IMR-90 (cell line): ENCODE measurements around the gene ABHD12. TPM values are rescaled to one million over a fixed set of nuclear protein-coding genes. Genes with fewer than 3 reads are reported as not detected.
A peak's percentile ranks its signal among the peaks of the same experiment; 100 is the strongest.
"Not testable (repeated sequence)": the region's sequence is repeated elsewhere in the genome, so short reads cannot be mapped to it uniquely, and the experiment has no call there.

Experiments
- ATAC-seq: fragments of 200-7000 bp; cut with Tn5 transposase; 2 replicates; pipeline ENCODE4 v1.9.1; 2020; ENCODE audit warnings: low read depth, mild to moderate bottlenecking, moderate library complexity
- BruUV-seq: library from RNA; stranded (reverse); fragments of 400-500 nt; replicated peaks from 2 replicates; lab custom pipeline; 2021; lab: Mats Ljungman, UMichigan
- CTCF ChIA-PET: fragments of 300-600 bp; formaldehyde crosslinking; extraction: SDS; loops from one replicate; lab custom pipeline; 2021; ENCODE audit warnings: antibody characterized with exemption; lab: Yijun Ruan, JAX
- POLR2A ChIA-PET: fragments of 300-600 bp; sonication (Branson Sonifier 250); formaldehyde crosslinking; loops from one replicate; lab custom pipeline; 2022; ENCODE audit warnings: antibody characterized with exemption; ENCODE audit not compliant: unreplicated experiment; lab: Charles Lee
- DNase-seq: peaks from one replicate; pipeline ENCODE4 v3.0.0; 2013
- H2AFZ ChIP-seq: replicated peaks from 2 replicates; pipeline ENCODE3; 2013; ENCODE audit warnings: low read length, mild to moderate bottlenecking; ENCODE audit not compliant: poor library complexity
- H2AK5ac ChIP-seq: 2 replicates; pipeline ENCODE4 v1.6.1; 2013; ENCODE audit warnings: low read depth, low read length, inconsistent platforms
- H2AK9ac ChIP-seq: replicated peaks from 2 replicates; pipeline ENCODE3; 2013; ENCODE audit warnings: mild to moderate bottlenecking, low read depth, low read length, moderate library complexity; ENCODE audit not compliant: poor library complexity
- H2BK120ac ChIP-seq: 2 replicates; pipeline ENCODE4 v1.6.1; 2013; ENCODE audit warnings: low read depth, low read length, inconsistent platforms
- H2BK15ac ChIP-seq: 3 replicates; pipeline ENCODE4 v1.6.1; 2013; ENCODE audit warnings: low read depth, low read length, inconsistent platforms
- H2BK20ac ChIP-seq: 2 replicates; pipeline ENCODE4 v1.6.1; 2013; ENCODE audit warnings: low read depth, mild to moderate bottlenecking, inconsistent platforms, low read length, moderate library complexity
- H2BK5ac ChIP-seq: 2 replicates; pipeline ENCODE4 v1.6.1; 2013; ENCODE audit warnings: mild to moderate bottlenecking, low read depth, low read length, inconsistent platforms; ENCODE audit not compliant: poor library complexity, severe bottlenecking
- H3K14ac ChIP-seq: replicated peaks from 2 replicates; pipeline ENCODE4 v1.6.1; 2013; ENCODE audit warnings: low read depth, low read length, inconsistent platforms
- H3K18ac ChIP-seq: 2 replicates; pipeline ENCODE4 v1.6.1; 2013; ENCODE audit warnings: low read depth, low read length, control low read depth
- H3K23ac ChIP-seq: 2 replicates; pipeline ENCODE4 v1.6.1; 2013; ENCODE audit warnings: low read depth, low read length, inconsistent platforms
- H3K27ac ChIP-seq: 2 replicates; pipeline ENCODE4 v1.5.1; 2013; ENCODE audit warnings: mild to moderate bottlenecking, control low read depth, low read length; ENCODE audit not compliant: insufficient read depth
- H3K27me3 ChIP-seq: 2 replicates; pipeline ENCODE4 v1.6.1; 2013; ENCODE audit warnings: low read length; ENCODE audit not compliant: control insufficient read depth, insufficient read depth
- H3K36me3 ChIP-seq: 2 replicates; pipeline ENCODE4 v1.6.1; 2013; ENCODE audit warnings: low read length, mixed read lengths; ENCODE audit not compliant: control insufficient read depth, insufficient read depth
- H3K4ac ChIP-seq: 2 replicates; pipeline ENCODE4 v1.6.1; 2013; ENCODE audit warnings: low read depth, low read length, inconsistent platforms
- H3K4me1 ChIP-seq: 2 replicates; pipeline ENCODE4 v1.6.1; 2013; ENCODE audit warnings: low read length, mixed read lengths; ENCODE audit not compliant: control insufficient read depth, insufficient read depth
- H3K4me2 ChIP-seq: 2 replicates; pipeline ENCODE4 v1.6.1; 2013; ENCODE audit warnings: low read depth, mild to moderate bottlenecking, control low read depth, low read length, moderate library complexity
- H3K4me3 ChIP-seq: 2 replicates; pipeline ENCODE4 v1.5.1; 2013; ENCODE audit warnings: low read depth, mild to moderate bottlenecking, control low read depth, low read length, moderate library complexity; ENCODE audit not compliant: insufficient read depth
- H3K56ac ChIP-seq: 2 replicates; pipeline ENCODE4 v1.6.1; 2013; ENCODE audit warnings: low read length, inconsistent platforms; ENCODE audit not compliant: insufficient read depth; ENCODE audit errors: extremely low read depth
- H3K79me1 ChIP-seq, 2 experiments: 2 replicates each; pipeline ENCODE4 v1.6.1; 2013; ENCODE audit warnings: low read length in 2 of 2, inconsistent platforms in 1 of 2, low read depth in 1 of 2
- H3K9ac ChIP-seq: 2 replicates; pipeline ENCODE4 v1.6.1; 2013; ENCODE audit warnings: low read depth, low read length, control low read depth
- H3K9me1 ChIP-seq: 2 replicates; pipeline ENCODE4 v1.6.1; 2013; ENCODE audit warnings: low read length, inconsistent platforms; ENCODE audit not compliant: insufficient read depth
- H3K9me3 ChIP-seq: 2 replicates; pipeline ENCODE4 v1.6.1; 2013; ENCODE audit warnings: low read length; ENCODE audit not compliant: control insufficient read depth, insufficient read depth
- H4K20me1 ChIP-seq: 2 replicates; pipeline ENCODE4 v1.6.1; 2013; ENCODE audit warnings: low read length, inconsistent platforms; ENCODE audit not compliant: insufficient read depth
- H4K5ac ChIP-seq: 2 replicates; pipeline ENCODE4 v1.6.1; 2013; ENCODE audit warnings: mild to moderate bottlenecking, low read depth, low read length, control low read depth
- H4K8ac ChIP-seq, 2 experiments: 2 replicates each; pipeline ENCODE4 v1.6.1; 2013; ENCODE audit warnings: low read depth in 2 of 2, low read length in 2 of 2, control low read depth in 1 of 2, inconsistent platforms in 1 of 2
- H4K91ac ChIP-seq: 2 replicates; pipeline ENCODE4 v1.6.1; 2013; ENCODE audit warnings: low read depth, low read length, inconsistent platforms; ENCODE audit not compliant: insufficient read depth
- MAZ ChIP-seq: IDR thresholded peaks from 2 replicates; pipeline ENCODE4 v1.6.1; 2012; ENCODE audit warnings: low read depth, mild to moderate bottlenecking, low read length, improper control_type of control experiment, moderate library complexity, borderline replicate concordance
- NFE2L2 ChIP-seq: fragments of 150-350 bp; IDR thresholded peaks from 2 replicates; pipeline ENCODE4 v1.6.1; 2016; ENCODE audit warnings: low read depth, mild to moderate bottlenecking, low read length
- SMC3 ChIP-seq: fragments of 150-350 bp; IDR thresholded peaks from 2 replicates; pipeline ENCODE4 v1.6.1; 2016; ENCODE audit warnings: low read depth, mild to moderate bottlenecking, antibody characterized with exemption, low read length, moderate library complexity
- WGBS, 2 experiments: methylation state at CpG; one replicate each; pipeline versions ENCODE4 v1.1.5 to v1.1.7; 2013; ENCODE audit warnings: missing lambda C conversion rate in 2 of 2; ENCODE audit not compliant: insufficient read length in 1 of 2; ENCODE audit errors: extremely low coverage in 2 of 2; 5-methylcytosine and 5-hydroxymethylcytosine counted together
- dilution Hi-C: fragments of 300-500 bp; cut with HindIII; formaldehyde crosslinking; loops from one replicate; pipeline ENCODE4 v1.14.3; 2018; ENCODE audit warnings: low sequenced_read_pairs; ENCODE audit not compliant: unreplicated experiment
- in situ Hi-C: fragments of 300-500 bp; cut with MboI; formaldehyde crosslinking; loops from 3 replicates; pipeline ENCODE4 v1.14.3; 2019; ENCODE audit warnings: low sequenced_read_pairs, inconsistent platforms, mixed read lengths
- intact Hi-C: fragments of 100-400 bp; cut with micrococcal nuclease; formaldehyde crosslinking; loops from 2 replicates; pipeline ENCODE4 v1.10.0; 2022
- polyA plus RNA-seq, 3 experiments: library from polyadenylated mRNA; depleted of rRNA; stranded (reverse); fragments of >200 nt; gene quantifications; 2 replicates each; pipeline ENCODE4 v1.2.3, GENCODE V29; 2012; ENCODE audit warnings: low replicate concordance in 1 of 3
- total RNA-seq: library from RNA; depleted of rRNA; stranded (reverse); fragments of >200 nt; gene quantifications from 2 replicates; pipeline ENCODE4 v1.2.3, GENCODE V29; 2012

ABHD12 gene
- total and polyA plus RNA-seq, 2 of the 4 experiments (the other 2 are of a cell fraction): 80.7 to 108 TPM

DNA sequence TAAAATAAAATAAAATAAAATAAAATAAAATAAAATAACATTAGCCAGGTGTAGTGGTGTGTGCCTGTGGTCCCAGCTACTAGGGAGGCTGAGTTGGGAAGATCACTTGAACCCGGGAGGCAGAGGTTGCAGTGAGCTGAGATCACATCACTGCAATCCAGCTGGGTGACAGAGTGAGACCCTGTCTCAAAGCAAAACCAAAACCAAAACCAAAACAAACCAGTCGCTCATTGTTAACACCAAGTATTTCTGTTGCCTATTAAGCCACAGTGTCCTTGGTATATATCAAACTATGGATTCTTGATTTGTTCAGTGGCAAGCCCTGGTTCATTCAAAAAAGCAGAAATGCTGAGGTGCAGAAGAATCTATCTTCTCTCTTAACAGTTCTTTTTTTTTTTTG is 77.0 kb downstream of the ABHD12 start:
- H3K18ac ChIP-seq: no peak overlapping the region
- BruUV-seq: no TSS peak
- 0 out of 2 replicates have a peak overlapping the region, but pooled peaks have one; percentile 5 for H4K5ac ChIP-seq
- H3K79me1 ChIP-seq: peaks cover 12 to 61% of the 10 kb centered on the region in 2 experiments
- H4K8ac ChIP-seq: no peak overlapping the region
- H3K4ac ChIP-seq: 0 out of 2 replicates have a peak overlapping the region, but pooled peaks have one; percentile 21
- no peaks in the 10 kb centered on the region for H3K27me3 ChIP-seq
- DNase-seq (no peak), ATAC-seq (no peak)
- peaks cover 32% of the 10 kb centered on the region for H3K4me1 ChIP-seq
- intact Hi-C loops (no loop called here), in situ Hi-C loops (loop anchor here (25.0 kb wide), 2 partner anchors 224 to 374 kb away; partner anchors contain the start of gene ZNF337), dilution Hi-C loops (no loop called here)
- H3K36me3 ChIP-seq: peaks cover 3% of the 10 kb centered on the region
- H2BK5ac ChIP-seq: no peak overlapping the region
- no peak overlapping the region for H3K9ac ChIP-seq
- H3K9me1 ChIP-seq: peaks cover 30% of the 10 kb centered on the region
- peak overlapping the region; percentile 51; the same call in 1 of the 3 replicates for H2BK15ac ChIP-seq
- WGBS, 2 experiments: no CpG with 5 or more reads among the region's 2 CpGs
- no peaks in the 10 kb centered on the region; the same call in 1 of the 2 replicates for H4K20me1 ChIP-seq
- H3K56ac ChIP-seq: no peak overlapping the region
- no peak overlapping the region for H3K23ac ChIP-seq
- no peak overlapping the region for H4K91ac ChIP-seq
- H3K9me3 ChIP-seq: no peaks in the 10 kb centered on the region
- no peak for TF ChIP-seq MAZ
- TF ChIP-seq NFE2L2: no peak
- TF ChIP-seq SMC3: no peak
- H2BK120ac ChIP-seq: peak overlapping the region; percentile 38; the same call in 1 of the 2 replicates
- no peak overlapping the region for H3K4me3 ChIP-seq
- no peak overlapping the region for H2AFZ ChIP-seq
- ChIA-PET POLR2A (no interaction called here), CTCF (no interaction called here)
- 0 out of 2 replicates have a peak overlapping the region, but pooled peaks have one; percentile 28 for H3K14ac ChIP-seq
- peak overlapping the region; percentile 6; the same call in 1 of the 2 replicates for H2BK20ac ChIP-seq
- no peak overlapping the region for H3K27ac ChIP-seq
- peak overlapping the region; percentile 33; the same call in 1 of the 2 replicates for H3K4me2 ChIP-seq
- no peak overlapping the region; the same call in 1 of the 2 replicates for H2AK5ac ChIP-seq
- H2AK9ac ChIP-seq: no peak overlapping the region

DNA sequence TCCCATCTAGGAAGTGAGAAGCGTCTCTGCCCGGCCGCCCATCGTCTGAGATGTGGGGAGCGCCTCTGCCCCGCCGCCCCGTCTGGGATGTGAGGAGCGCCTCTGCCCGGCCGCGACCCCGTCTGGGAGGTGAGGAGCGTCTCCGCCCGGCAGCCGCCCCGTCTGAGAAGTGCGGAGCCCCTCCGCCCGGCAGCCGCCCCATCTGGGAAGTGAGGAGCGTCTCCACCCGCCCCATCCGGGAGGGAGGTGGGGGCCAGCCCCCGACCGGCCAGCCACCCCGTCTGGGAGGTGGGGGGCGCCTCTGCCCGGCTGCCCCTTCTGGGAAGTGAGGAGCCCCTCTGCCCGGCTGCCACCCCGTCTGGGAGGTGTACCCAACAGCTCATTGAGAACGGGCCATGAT is 77.9 kb downstream of the ABHD12 start:
- POLR2A ChIA-PET, H3K4ac ChIP-seq, H3K27me3 ChIP-seq, H2BK120ac ChIP-seq, H3K27ac ChIP-seq, H3K9ac ChIP-seq, H3K23ac ChIP-seq, H2AK9ac ChIP-seq, ATAC-seq, H4K20me1 ChIP-seq, H3K4me2 ChIP-seq, CTCF ChIA-PET, H2AFZ ChIP-seq, H2AK5ac ChIP-seq, H2BK5ac ChIP-seq, BruUV-seq, H2BK20ac ChIP-seq, H3K14ac ChIP-seq, DNase-seq, H3K18ac ChIP-seq, H3K36me3 ChIP-seq, dilution Hi-C loops, H3K4me3 ChIP-seq, H4K5ac ChIP-seq, H2BK15ac ChIP-seq, H3K56ac ChIP-seq, intact Hi-C loops, H4K8ac ChIP-seq, H3K9me3 ChIP-seq, H4K91ac ChIP-seq: not testable (repeated sequence)
- in situ Hi-C loops: loop anchor here (25.0 kb wide), 2 partner anchors 225 to 375 kb away; partner anchors contain the start of gene ZNF337
- Histone ChIP-seq H3K79me1 (peaks cover 14 to 62% of the 10 kb centered on the region in 2 experiments), H3K9me1 (peaks cover 32% of the 10 kb centered on the region), H3K4me1 (peaks cover 34% of the 10 kb centered on the region)
- WGBS, 2 experiments: no CpG with 5 or more reads among the region's 33 CpGs
